Activated T-helper 1 cell treated with Interleukin-2 at 50 U/mL for 16 hours (primary cell): ENCODE measurements around the gene CFAP100.

ENCODE experiments used
- DNase-seq: peaks from one replicate; pipeline ENCODE4 v3.0.0-alpha.2; 2020; ENCODE audit warnings: low read depth

The CFAP100 gene

DNA sequence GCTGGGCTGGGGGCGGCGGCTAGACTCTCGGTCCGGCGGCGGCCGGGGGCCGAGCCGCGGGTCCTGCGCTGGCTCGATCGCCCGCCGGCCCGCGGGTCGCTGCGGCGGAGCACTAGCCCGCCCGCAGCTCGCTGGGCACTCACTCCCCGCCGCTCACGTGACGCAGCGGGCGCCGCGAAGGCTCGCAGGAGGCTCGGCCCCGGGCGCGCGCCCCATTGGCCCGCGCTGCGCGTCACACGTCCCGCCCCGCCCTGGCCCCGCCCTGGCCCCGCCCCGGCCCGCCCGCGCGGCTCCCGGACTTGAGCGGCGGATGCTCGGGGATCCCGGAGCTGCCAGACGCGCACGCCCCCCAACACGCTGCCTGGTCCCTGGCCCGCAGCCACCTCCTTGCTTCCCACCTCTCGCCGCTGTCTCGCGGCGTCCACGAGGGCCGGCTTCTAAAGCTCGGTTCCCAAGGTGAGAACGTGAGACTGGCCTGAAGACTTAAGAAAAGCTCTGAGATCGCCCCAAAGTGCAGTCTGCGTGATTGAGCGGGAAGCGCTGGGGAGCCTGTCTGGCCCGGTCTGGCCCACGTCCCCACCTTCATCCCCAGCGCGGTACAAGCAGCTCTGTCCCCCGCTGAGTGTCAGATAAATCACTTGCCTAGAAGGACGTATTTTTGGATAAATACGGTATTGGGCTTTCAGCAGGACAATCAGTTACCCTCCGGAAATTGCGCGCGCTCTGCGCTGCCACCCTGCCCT lies 37.2 kb upstream of the CFAP100 start, which contains the start of gene KLF15:
KLF15 (minus strand) TSS at position 114 of the 743 bp plus-strand sequence. CDS start 4,486 bp downstream, outside the sequence.
- DNase-seq = peak; percentile 64

DNA sequence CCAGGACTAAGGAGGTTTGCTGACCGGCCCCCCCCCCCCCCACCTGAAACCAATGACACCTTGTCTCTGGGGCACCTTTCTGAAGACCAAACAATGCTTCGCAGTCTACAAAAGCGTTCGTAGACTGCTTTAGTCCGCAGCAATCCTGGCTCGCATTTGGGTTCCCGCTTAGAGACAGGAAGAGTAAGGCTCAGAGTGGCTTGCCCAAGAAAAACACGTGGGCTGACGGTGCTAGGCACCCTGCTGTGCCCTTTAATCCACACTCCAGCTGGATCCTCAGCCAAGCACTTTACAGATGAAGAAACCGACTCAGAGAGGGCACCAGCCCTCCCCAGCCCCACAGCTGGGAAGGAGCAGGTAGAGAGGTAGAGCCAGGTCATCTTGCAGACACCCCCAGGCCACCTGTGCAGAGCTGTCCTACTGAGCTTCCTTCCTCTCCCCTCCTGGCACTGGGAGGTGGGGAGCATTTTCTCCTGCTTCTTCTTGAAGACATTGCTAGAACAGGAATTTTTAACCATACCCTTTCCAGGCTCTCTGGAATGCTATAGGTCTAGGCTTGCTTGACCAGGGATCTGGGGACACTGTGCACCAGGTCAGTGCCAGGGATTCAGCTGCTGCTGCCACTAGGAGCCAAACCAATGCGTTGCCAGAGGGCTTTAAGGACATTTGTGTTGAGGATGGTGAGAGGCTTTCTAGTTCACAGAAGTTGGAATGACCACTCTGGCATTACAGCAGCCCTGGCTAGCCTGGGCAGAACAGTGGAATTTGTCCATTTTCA lies 36.5 kb upstream of the CFAP100 start:
- no peak for DNase-seq

DNA sequence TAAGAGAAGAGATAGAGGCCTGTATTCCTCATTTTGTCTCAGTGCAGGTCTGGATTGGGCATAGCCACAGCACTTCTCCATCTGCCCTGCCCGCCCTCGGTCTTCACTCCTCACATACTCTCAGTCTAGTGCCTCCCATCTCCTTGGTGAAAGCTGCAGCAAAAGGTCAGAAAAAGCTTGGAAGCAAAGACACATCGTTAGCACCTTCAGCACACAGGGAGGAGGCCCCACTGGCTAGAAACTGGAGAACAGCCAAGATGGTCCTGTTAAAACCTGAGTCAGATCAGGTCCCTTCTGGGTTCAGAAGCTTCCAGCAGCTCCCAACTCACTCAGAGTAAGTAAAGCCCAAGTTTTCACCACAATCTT lies 35.9 kb upstream of the CFAP100 start:
- DNase-seq = no peak

DNA sequence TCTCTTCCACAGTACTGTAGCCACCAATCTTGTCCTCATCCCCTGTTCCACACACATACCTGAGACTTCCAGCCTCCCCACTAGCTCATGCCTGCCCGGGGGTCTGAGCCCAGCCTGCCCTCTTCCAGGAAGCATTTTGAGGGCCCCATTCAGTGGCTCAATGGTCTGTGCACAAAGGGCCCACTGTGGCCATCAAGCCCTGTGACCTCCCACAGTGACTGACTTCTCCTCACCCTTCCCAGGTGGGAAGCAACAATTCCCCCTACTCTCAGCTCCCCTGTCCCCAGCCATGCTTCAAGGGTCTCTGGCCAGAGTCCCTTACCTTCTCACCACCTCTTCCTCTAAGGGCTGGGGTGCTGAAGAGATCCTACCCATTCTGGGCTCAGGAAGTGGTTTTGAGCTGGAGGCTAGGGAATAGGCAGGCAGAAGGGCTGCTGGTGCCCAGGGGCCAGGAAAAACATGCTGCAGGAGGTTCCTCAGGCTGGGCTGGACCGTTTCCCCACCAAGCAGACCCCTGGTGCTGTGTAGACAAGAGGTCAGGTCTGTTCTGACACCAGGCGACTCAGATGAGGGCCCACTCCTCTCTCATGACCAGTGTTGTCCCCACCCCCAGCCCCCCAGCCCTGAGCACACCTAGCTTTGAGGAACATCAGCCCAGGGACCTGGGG lies 34.5 kb upstream of the CFAP100 start:
- no peak for DNase-seq

DNA sequence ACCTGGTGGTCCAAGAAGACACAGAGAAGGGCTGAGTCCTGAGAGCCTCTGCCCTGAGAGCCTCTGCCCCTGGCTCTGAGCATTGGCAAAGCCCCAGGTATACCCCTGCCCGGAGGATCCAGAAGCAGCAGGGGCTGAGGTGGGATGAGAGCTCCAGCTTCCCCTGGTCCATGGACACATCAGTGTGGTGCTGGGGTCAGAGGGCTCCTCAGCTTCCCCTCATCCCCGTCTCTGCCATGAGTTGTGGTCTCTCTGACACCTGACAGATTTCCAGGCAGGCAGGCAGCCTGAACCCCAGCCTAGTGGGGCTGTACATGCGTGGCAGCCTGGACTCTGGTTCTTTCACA lies 34.0 kb upstream of the CFAP100 start:
- no peak for DNase-seq

DNA sequence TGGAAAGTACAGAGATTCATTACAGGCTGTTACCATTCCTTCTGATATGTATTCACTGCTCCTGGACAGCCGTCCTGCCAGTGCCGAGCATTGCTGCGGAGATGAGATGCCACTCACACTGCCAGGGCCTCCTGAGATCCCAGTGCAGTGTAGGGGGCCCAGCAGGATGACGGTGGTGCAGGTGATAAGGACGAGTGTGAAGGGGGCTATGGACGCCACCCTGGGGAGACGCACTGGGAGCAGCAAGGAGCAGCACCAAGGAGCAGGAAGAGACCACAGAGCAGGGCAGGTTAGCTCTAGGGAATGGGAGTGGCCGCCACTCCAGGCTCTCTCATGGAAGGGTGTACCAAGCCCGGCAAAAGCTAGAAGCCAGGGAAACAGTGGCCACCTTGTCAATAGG lies 33.5 kb upstream of the CFAP100 start:
- no peak for DNase-seq

DNA sequence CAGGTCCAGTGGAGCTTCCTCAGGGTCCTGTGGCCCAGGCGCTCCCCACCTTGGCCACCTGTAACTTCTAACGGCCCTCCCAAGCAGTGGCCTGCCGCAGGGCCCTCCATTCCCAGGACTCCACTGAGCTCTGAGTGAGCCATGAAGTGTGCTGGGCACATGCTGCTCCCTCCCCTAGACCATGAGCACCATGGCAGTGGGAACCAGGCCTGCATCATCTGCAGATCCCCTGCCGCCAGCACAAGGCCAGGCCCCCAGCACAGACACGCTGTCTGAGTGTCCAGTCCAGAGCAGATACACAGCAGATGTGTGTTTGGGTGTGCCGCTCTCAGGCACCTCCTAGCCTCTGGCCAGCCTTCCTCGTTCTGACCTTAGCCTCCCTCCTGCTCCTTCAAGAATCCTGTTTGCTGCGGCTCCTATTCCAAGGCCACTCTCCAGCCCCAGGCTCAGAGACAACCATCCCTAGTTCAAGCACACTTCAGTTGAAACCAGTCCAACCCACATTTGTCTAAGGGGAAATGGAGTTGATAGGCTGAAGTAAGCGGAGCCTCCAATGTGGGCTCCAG lies 30.5 kb upstream of the CFAP100 start:
- no peak for DNase-seq

DNA sequence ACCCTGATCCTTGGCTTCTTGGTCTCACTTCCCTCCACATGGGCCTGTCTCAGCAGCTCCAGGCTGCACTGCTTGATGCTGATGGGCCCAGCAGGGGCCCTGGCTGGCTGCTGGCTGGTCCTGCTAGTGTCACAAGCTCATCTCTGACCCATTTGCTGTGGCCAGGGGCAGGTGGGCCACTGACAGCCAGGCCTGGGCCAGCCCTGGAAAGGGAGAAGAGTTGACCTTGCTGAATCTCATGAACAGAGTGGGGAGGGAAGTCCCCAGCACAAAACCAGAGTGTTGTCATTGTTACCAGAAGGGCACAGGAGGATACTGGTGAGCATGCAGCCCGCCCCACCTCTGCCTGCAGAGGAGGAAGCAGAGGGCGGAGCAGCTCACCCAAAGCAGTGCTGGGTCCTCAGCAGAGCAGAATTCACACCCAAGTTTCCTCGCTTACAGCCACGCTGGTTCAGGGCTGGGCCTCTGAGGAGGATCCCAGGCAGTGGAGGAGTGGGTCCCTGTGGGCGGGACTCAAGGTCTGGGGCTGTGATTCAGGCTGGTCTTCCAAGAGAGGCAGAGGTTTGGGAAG lies 29.9 kb upstream of the CFAP100 start:
- no peak for DNase-seq

DNA sequence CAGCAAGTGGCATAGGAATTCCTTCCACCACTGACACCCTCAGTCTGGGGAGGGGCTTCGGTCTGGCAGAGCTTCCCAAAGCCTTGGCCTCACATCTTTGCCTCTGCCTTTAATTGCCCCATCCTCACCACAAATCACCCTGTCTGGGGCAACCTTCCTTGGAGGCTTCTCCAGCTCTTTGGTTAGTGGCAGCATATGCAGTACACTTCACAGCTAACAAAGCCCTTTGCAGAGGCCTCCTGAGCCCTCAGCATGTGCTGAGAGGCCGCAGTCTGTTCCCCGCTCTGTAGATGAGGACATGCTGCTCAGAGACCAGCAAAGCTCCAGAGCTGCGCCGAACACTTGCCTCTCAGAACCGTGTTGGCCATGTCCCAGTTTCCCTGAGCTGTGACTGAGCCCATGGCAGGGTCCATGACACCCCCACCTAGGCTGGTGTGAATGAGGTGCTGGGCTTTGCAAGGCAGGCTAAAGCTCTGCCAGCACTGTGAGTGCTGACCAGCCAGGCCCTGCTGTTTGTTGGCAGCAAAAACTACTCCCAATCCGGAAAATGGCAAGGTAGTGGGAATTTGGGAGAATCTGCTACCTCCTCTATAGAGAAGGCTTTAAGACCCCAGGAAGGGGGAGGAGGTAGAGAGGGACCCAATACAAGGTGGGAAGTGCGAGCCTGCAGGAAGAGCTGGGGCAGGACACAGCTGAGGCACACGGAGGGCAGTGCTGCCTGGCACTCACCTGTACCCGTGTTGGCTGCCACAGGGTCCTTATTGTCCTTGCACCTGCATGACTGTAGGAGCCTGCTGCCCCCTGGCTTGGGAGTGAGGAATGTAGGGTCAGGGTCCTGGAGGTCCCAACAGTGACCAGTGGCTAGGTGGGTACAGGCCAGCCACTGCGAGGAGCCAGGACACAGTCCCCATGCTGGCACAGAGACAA lies 29.1 kb upstream of the CFAP100 start:
- DNase-seq = no peak

DNA sequence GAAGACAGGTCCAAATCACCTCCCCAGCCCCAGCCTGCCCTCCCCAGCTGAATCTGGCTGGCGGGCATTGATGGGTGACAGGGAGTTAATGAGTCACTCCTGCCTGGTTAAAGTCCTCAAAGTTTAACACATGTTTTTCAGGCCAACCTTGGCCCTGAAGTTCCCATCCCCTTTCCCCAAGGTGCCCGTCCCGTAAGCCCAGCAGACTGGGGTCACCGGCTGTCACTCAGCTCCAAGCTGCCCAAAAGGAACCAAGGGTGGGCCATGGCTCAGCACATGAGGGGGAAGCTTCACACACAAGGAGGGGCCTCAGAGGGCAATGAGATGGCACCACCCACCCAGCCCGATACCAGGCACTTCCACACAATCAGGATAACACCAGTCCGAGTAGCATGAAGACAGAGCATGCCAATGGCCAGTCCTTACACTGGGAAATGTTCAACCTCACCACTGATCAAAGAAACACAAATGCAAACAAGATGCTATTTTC lies 27.3 kb upstream of the CFAP100 start:
- DNase-seq = no peak

DNA sequence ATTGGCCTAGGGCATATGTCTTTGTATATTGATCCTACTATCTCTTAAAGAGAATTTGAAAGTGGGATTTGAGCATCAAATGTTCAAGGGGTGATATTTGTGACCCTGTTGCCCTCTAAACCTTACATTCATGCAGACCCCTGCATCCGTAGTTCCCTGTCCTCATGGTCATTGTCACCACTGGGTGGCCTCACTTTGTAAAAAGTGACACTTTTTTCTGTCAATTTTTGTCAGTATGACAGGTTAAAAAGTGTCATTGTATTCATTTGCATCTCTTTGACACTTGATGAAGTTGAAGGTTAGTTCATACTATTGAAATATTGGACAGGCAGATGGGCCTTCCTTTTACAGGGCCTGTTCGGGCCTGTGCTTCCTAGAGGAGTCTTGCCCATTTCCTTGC lies 25.2 kb upstream of the CFAP100 start:
- no peak for DNase-seq

DNA sequence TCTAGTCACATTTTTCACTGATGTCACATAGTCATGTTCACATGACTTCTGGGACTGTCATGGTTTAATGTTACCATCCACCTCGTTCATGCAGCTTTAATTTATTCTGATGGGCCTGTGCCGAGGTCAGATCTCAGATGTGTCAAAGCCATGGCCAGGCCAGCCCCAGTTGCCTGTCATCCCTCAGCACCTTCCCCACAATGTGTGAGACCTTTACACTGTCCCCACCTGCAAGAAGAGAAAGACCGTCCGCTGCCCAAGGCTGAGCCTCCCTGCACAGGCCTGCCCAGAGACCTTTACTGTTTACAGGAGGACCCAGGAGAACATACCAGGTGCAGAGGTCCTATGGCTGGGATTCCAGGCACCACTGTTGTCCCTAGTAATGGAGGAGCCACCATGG lies 24.7 kb upstream of the CFAP100 start:
- DNase-seq = no peak

DNA sequence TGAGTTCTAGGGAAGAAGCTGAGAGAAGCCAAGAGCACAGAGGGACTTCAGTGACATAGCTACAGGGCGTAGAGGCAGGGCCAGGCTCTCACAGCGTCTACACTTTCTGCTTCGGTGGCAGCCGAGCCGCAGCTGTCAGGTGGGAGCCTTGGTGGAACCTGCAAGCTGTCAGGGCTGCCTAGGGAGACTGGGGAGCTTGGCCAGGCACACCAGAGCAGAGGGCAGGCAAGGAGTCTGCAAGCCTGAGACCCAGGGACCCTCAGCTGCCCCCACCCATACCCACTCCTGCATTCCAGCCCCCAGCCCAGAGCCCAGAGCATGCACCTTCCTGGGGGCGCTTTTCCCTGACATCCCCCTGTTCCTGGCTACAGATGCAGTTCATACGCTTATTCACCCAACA lies 24.1 kb upstream of the CFAP100 start:
- DNase-seq = no peak

DNA sequence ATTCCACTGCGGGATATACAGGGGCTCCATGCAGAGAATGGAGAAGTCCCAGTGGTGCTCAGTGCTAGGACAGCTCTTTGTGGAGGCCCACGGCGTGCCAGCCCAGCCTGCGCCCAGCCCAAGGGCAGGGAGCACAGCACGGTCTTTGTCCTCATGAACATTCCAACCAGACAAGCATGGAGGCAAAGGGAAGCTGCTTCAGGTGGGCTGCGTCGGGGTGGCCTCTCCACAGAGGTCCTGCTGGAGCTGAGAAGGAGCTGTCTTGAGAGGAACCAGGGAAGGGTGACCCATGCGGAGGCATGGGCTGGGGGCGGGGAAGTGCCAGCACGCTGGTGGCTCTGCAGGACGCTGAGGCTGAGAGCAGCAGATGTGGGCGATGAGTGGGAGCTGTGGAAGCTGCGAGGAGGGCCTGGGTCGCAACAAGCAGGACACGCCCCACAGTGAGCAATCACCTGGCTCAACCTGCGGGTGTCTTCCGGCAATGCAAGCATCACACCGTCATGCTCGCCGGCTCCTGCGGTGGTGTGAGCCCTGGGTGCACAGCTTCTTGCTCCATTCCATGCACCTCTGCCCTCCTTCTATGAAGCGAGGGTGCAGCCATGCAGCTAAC lies 23.5 kb upstream of the CFAP100 start:
- DNase-seq = no peak

DNA sequence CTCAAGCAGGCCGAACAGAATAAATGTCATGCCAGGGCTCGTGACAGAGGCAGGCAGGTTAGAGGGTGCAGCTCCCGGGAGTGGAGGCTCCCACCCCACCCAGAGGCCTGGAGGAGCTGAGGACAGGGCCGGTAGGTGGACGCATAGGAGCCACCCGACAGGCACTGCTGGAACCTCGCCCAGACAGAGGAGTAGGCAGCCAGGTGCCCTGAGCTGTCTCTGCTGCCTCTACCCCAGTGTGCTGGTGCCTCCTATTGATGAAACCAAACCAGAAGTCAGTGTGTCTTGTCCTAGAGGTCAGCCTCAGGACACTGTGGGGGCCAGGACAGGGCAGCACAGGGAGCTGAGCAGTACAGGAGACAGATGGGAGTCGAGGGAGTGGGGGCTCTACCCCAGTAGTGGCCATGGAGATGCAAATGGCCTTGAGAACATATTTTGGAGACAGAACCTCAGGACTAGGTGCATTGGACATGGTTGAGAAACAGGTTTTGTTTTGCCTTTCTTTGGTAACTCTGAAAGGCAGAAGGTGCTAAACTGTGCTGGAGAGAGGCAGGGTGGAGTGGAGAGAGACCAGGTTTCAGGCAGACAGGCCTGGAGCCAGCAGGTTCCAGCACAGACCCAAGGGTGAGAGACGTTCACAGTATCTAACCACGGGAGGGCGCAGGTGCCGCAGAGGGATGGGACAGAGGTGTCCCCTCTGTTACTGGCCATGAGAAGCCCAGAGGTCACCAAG lies 22.1 kb upstream of the CFAP100 start:
- no peak for DNase-seq

DNA sequence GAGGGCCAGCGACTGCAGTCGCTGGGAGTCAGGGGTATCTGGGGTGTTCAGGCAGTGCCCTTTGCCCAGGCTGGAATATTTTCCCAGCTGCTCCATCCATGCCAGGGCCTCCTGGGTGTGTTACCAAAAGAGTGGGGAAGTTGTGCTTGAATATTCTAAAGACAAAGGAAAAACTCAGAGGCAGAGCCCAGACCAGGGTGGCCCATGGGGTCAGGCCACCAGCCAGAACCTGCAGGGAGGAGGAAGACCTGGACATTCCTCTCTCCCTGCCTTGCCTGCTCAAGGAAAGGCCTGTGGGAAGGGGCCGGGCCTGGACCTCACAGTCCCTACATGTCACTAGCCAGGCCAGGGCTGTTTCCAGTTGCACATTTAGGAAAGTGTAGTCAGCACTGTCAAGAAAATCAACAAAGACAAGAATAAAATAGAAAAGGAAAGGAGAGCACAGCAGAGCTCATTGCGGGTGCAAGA lies 21.5 kb upstream of the CFAP100 start:
- DNase-seq = no peak

DNA sequence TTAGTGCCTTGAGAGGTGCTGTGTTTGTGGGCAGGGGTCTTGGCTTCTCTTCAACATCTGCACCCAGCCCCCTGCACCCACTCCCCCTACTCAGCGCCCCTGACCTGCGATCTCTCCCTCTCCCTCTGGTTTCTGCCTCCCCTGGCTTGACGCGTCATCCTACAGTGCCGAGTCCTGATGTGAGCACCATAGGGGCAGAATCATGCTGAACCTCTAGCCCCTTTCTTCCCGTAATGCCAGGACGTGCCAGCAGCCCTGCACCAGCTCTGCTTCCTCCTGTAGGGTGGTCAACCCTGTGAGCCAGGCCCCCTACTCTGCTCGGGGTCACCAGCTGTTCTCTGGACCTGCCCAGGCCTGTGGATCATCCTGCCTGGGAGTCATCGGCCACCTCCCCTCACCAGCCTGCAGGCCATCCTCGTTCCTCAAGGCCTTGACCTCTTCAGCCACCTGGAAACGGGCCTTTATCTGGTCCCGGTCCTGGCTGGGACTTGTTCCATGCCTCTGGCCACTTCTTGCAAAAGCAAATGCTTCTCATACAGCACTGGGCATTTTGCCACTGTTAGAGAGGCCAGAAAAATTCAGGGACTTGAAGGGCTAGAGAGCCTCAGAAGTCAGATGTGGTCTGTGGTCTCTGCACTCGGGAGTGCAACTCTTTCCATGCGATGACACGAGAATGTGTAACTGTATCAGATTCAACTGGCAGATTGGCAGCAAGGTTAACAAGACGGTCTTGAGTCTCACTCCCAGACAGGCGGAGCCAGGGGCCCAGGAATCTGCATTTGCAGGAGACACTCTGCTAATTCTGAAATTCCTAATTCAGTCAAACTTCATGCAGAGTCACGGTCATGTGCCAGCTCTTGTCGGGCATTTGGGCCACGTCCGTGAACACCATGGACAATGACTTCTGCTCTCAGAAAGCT lies 20.8 kb upstream of the CFAP100 start:
- no peak for DNase-seq

DNA sequence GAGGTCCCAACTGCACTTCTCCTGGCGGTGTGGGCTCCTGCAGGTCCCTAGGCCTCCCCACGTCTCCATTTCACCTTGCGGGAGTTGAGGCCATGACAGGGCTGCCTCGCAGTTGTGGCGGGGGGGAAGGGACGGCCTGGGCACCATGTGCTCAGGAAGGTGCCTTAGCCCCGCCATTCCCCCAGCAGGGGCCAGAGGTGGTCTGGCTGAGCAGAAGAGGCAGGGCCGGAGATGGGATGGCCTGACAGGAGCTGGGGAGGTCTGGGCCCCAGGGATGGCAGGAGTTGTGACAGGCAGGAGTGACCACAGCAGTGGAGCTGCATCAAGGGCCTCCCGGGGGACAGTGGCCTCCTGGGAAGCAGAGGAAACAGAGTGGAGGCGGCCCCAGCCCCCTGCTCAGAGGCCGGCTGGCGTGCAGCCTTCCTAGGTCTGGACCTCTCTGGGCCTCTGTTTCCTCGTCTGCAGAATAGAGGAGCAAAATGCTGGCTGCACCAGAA lies 18.8 kb upstream of the CFAP100 start:
- no peak for DNase-seq

DNA sequence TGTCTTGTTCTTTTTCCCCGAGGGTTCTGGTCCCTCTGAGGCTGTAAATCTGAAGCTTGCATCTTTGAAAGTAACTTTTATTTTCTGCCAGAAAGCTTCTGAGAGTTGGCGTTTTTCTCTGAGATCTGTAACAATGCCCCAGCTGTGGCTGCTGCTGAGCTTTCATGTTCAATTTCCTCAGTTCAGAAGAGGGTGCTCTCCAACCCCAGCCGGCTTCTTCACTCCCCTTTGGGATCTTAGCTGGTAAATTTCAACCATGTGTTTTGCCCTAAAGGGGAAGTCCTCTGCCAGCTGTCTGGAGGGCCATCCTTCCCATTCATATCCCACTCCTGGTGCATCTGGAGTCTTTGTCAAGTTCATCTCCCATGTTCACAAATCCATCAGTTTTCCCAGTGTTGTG lies 18.3 kb upstream of the CFAP100 start:
- DNase-seq = no peak
